Inflammatory macrophage treated with lipopolysaccharide for 4 hours (primary cell): ENCODE data around the gene PPM1B.
"Not testable (repeated sequence)": the region's sequence is repeated elsewhere in the genome, so short reads cannot be mapped to it uniquely, and the experiment has no call there.

Experiments used
- DNase-seq: peaks from one replicate; pipeline ENCODE4 v3.0.0-alpha.2; 2020

PPM1B gene

GRCh38 chr2:44164617-44165016, 4.1 kb upstream of the PPM1B start:
- DNase-seq: no peak

DNA sequence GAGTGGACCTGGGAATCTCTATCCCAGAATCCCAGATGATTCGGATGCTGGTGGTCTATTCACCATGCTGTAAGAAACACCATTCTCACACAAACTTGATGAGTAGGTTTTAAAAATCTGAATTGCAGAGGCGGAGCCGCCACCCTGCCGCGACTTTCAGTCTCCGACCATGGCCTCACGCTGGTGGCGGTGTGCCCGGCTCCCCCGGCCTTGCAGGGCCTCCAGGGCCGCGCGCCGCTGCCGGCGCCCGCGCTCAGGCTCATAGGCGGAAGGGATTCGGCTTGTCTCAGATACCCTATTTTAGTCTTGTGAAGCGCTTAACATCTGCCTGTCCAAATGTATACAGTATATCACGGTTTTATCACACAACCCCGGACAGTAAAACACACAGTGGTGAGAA, 2.6 kb upstream of the PPM1B start:
- DNase-seq: no peak

- DNase-seq: no peak
These were observed 1.3 kb upstream of the PPM1B start for GRCh38 chr2:44167311-44167907.

DNA sequence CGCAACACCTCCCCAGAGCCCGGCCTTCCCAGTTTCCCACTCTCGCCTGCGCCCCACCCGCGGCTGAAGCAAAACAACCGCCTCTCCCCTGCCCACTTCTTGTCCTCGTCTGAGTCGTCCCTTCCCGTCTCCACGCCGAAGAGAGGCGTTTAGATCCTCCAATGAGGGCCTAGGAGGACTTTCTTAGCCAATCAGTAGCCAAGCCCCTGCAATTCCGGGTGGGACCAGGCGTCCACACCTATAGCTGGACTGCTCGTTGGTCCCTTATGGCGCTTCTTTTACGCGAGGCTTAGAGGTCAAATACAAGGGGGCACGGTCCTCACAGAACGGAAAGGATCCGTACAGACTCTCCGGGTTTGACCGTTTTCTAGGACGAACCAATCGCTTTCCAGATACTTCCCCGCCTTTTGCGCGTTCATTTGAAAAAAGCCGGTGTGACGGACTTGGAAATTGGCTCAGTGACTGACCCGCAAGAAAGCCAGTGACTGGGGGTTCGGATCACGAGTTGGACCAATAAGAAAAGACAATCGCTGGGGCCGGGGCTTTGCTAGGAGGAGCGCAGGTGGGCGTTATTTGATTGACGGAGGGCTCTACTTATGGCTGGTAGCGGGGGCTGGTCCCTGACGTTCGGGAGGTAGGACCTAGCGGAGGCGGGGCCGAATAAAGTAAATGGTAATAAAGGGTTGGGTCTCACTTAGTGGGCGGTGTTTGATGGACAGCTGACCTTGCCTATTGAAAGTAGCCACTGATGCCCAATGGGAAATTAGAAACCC, 581 bp upstream of the PPM1B start:
- peak; percentile 100 for DNase-seq

GRCh38 chr2:44169155-44169898, 652 bp downstream of the PPM1B start:
- peak; percentile 78 for DNase-seq

- peak; percentile 76 for DNase-seq
These were observed 1.6 kb downstream of the PPM1B start for GRCh38 chr2:44170311-44170717.

GRCh38 chr2:44171018-44171417, 2.3 kb downstream of the PPM1B start:
- DNase-seq: no peak

DNA sequence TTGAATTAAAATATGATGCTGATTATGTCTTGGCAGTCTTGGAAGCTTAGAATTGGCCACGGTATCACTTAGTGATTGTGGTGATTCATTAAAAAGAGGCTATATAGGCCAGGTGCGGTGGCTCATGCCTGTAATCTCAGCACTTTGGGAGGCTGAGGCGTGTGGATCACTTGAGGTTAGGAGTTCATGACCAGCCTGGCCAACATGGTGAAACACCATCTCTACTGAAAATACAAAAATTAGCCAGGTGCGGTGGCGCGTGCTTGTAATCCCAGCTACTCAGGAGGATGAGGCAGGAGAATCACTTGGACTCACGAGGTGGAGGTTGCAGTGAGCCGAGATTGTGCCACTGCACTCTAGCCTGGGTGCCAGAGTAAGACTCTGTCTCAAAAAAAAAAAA, 2.8 kb downstream of the PPM1B start:
- DNase-seq: not testable (repeated sequence)

- no peak for DNase-seq
These were observed 3.9 kb downstream of the PPM1B start for GRCh38 chr2:44172576-44172975.

DNA sequence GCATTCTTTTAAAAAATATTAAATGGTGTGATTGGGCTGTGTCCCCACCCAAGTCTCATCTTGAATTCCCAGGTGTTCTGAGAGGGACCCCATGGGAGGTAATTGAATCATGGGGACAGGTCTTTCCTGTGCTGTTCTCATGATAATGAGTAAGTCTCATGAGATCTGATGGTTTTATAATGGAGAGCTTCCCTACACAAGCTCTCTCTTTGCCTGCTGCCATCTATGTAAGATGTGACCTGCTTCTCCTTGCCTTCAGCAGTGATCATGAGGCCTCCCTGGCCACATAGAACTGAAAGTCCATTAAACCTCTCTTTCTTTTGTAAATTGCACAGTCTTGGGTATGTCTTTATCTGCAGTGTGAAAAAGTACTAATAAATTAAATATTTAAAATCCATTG, 10.3 kb downstream of the PPM1B start:
- no peak for DNase-seq

- no peak for DNase-seq
These were observed 13.0 kb downstream of the PPM1B start for GRCh38 chr2:44181648-44182047.

DNA sequence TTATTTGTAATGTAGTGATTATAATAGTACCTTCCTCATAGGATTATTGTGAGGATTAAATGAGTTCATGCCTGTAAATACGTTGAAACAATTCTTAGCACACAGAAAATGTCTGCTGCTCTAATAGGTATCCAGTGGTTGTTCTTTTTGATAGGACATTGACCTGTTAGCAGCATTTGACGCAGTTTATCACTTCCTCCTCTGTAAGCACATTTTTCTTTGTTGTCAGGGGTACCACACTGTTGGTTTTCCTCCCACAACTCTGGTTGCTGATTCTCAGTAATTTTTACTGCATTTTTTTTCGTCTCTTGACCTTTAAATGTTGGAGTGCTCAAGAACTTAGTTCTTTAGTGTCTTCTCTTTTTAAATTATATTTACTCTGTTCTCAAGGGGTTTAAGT, 15.4 kb downstream of the PPM1B start:
- peak; percentile 29 for DNase-seq

DNA sequence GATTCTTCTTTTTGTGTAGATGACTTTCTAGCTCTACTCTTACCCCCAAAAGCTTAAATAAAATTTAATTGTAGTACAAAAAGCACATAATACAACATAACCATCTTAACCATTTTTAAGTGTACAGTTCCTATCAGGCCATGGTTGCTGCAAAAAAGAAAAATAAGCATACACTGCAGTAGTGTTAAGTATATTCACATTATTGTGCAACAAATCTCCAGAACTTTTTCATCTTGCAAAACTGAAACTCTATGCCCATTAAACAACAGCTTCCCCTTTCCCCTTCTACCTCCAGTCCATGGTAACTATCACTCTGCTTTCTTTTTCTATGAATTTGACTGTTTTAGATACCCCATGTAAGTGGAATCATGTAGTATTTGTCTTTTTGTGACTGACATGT, 18.1 kb downstream of the PPM1B start:
- DNase-seq: peak; percentile 84

DNA sequence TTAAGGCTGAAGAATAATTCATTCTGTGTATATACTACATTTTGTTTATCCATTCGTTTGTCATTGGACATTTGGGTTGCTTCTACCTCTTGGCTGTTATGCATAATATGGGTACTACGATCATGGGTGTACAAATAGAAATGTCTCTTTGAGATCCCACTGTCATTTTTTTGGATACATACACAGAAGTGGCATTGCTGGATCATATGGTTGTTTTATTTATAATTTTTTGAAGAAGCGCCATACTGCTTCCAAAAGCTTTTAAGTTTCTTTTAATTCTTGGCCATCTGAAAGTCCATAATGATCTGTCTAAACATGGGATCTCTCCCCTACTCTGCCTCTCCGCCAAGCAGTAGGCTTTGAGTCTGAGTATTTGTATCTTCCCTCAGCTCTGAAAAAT, 18.6 kb downstream of the PPM1B start:
- no peak for DNase-seq

DNA sequence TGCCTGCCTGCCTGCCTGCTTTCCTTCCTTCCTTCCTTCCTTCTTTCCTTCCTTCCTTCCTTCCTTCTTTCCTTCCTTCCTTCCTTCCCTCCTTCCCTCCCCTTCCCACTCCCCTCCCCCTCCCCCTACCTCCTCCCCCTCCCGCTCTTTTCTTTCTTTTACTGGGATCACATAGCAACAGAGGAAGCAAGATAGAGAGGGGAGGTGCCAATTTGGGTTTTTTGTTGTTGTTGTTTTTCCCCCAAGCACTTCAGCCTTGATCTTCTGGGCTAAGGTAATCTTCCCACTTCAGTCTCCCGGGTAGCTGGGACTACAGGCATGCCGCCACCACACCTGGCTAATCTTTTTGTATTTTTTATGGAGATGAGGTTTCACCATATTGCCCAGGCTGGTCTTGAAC, 20.0 kb downstream of the PPM1B start:
- DNase-seq: no peak

DNA sequence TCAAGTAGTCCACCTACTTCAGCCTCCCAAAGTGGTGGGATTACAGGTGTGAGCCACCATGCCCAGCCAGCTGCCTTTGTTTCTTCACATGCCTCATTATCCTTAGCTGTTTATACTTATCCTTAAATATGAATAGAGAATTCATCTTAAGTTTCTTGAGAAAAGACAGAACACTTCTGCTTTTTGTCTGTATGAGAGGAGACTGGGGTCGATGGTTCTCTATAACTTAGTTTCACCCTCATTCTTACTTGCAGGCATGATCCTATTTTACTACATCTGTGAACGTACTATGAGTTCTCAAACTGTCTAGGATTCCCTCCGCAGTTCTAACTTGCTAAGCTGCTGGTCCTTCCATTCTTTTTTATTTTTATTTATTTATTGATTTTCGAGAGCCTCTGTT, 20.4 kb downstream of the PPM1B start:
- peak; percentile 38 for DNase-seq

GRCh38 chr2:44190526-44190925, 21.9 kb downstream of the PPM1B start:
- DNase-seq: no peak

GRCh38 chr2:44191739-44192138, 23.1 kb downstream of the PPM1B start:
- DNase-seq: peak; percentile 72

DNA sequence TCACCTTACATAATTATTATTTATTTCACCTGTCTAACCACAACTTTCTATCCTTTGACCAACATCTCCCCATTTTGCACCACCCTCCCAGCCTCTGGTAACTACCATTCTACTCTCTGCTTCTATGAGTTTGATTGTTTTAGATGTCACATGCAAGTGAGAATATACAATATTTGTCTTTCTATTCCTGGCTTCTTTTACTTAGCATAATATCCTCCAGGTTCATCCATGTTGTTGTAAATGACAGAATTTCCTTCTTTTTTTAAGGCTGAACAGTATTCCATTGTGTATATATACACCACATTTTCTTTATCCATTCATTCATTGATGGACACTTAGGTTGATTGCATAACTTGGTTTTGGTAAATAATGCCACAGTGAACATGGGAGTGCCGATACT, 24.0 kb downstream of the PPM1B start:
- no peak for DNase-seq

DNA sequence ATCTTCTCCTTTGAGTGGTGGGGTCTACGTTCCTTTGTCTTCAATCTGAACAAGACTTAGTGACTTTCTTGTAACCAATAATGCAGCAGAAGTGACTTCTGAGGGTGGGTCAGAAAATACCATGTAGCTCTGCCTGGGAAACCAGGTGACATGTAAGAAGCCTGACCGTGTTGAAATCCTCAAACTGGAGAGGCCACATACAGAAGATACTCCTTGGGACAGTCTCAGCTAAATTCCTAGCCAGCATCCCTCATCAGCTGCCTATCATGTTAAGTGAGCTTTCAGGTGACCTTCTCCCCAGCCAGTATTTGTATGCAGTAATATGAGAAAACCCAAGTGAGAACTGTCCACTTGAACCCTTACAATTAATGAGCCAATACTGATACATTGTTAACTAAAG, 27.0 kb downstream of the PPM1B start:
- DNase-seq: no peak

- no peak for DNase-seq
These were observed 29.1 kb downstream of the PPM1B start for GRCh38 chr2:44197816-44198215.

DNA sequence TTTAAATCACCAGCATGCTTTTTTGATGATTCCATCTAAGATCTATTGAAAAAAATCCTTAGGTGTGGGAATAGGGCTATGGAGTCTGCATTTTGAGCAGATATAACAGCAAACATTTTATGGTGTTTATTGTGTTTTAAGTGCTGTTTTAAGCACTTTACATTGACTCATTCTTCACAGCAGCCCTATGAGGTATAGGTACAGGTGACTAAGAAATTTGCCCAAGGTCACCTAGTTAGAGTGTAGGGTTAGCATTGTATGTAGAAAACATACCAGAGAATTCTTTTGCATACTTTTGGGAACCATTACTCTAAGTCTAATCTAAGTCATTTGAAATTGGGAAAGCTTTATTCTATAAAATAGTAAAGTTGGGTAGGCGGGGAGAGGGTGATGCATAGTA, 31.3 kb downstream of the PPM1B start:
- no peak for DNase-seq

- DNase-seq: no peak
These were observed 32.1 kb downstream of the PPM1B start for GRCh38 chr2:44200759-44201158.

- DNase-seq: no peak
These were observed 33.0 kb downstream of the PPM1B start for GRCh38 chr2:44201648-44202165.
